ENCODE results near the gene METTL6.

DNA sequence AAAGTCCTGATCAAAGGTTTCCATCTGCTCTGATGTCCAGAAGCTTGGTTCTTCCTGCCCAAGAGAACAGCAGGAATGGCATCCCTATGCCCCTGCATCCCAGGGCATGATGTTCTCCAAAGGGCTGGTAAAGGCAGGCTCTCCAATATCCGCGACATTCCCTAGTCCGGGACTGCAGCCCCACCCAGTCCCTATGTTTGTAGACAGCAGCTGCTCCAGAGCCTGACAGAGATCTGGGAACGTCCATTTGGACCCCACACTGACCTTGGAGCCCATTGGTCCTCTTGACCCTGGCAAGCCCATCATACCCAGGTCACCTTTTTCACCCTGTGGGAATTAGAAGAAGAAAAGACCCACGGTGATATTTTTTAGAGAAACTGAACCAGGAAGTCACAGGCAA is 47.8 kb upstream of the METTL6 start:
- no peak for TF ChIP-seq GATA2 (IDR thresholded peaks at IDR 0.05; ENCODE audit: low read depth, low read length)
- no peak for TF ChIP-seq GATA3 (IDR thresholded peaks at IDR 0.05; ENCODE audit: low read depth, low read length)

Data from SH-SY5Y (cell line).